NB4 (cell line): ENCODE results near the gene KCNG2.

ENCODE experiments used
- CTCF ChIP-seq: IDR thresholded peaks from one replicate; pipeline ENCODE4 v1.5.1; 2012; ENCODE audit warnings: low read depth, low read length
- MYC ChIP-seq: IDR thresholded peaks from 2 replicates; pipeline ENCODE4 v1.6.1; 2011; ENCODE audit warnings: low read depth, low read length
- POLR2A ChIP-seq: IDR thresholded peaks from 2 replicates; pipeline ENCODE4 v1.6.1; 2011; ENCODE audit warnings: mild to moderate bottlenecking; ENCODE audit not compliant: insufficient read length; ENCODE audit errors: extremely low read depth

GRCh38 chr18:79910563-79911343 is 113.0 kb downstream of the KCNG2 start:
- no peak for TF ChIP-seq CTCF
- no peak for TF ChIP-seq MYC
- no peak for TF ChIP-seq POLR2A
